Neural crest cell (in vitro differentiated cells): ENCODE results near the gene LRSAM1. TPM values are rescaled to one million over a fixed set of nuclear protein-coding genes. Genes with fewer than 3 reads are reported as not detected.

Source experiments
- DNase-seq: peaks from one replicate; pipeline ENCODE4 v3.0.0; 2021; ENCODE audit warnings: low read depth, mixed read lengths, low spot score
- H3K27ac Mint-ChIP-seq: one replicate; pipeline ENCODE4 v1.8.0; 2021; ENCODE audit warnings: mild to moderate bottlenecking, mixed read lengths; ENCODE audit not compliant: unreplicated experiment
- H3K27me3 Mint-ChIP-seq: 2 replicates; pipeline ENCODE4 v1.8.0; 2021; ENCODE audit warnings: low read depth, mild to moderate bottlenecking, mixed read lengths
- H3K36me3 Mint-ChIP-seq: 2 replicates; pipeline ENCODE4 v1.8.0; 2021; ENCODE audit warnings: low read depth, mild to moderate bottlenecking, mixed read lengths
- H3K4me1 Mint-ChIP-seq: 2 replicates; pipeline ENCODE4 v1.8.0; 2021; ENCODE audit warnings: mixed read lengths
- H3K4me3 Mint-ChIP-seq: one replicate; pipeline ENCODE4 v1.8.0; 2021; ENCODE audit warnings: mild to moderate bottlenecking, mixed read lengths
- H3K9me3 Mint-ChIP-seq: 2 replicates; pipeline ENCODE4 v1.8.0; 2021; ENCODE audit warnings: mixed read lengths
- total RNA-seq: library from RNA; stranded (reverse); gene quantifications from 2 replicates; pipeline ENCODE4 v1.2.1, GENCODE V29; 2021
- TF ChIP-seq, protein P1 (sequence below): fragments of 200-600 bp; sonication (generic); conservative IDR thresholded peaks from 2 replicates; pipeline ENCODE4 v1.5.0; 2021; ENCODE audit warnings: antibody characterized with exemption, mild to moderate bottlenecking

LRSAM1 gene
- total RNA-seq, 1 donor from 2014 or later: 17.3 TPM

- H3K27ac Mint-ChIP-seq: no peak overlapping the region
- no peaks in the 10 kb centered on the region for H3K9me3 Mint-ChIP-seq
- no peak for DNase-seq
- H3K4me3 Mint-ChIP-seq: no peak overlapping the region
- no peaks in the 10 kb centered on the region for H3K36me3 Mint-ChIP-seq
- H3K27me3 Mint-ChIP-seq: no peaks in the 10 kb centered on the region
- TF ChIP-seq, protein P1, sequence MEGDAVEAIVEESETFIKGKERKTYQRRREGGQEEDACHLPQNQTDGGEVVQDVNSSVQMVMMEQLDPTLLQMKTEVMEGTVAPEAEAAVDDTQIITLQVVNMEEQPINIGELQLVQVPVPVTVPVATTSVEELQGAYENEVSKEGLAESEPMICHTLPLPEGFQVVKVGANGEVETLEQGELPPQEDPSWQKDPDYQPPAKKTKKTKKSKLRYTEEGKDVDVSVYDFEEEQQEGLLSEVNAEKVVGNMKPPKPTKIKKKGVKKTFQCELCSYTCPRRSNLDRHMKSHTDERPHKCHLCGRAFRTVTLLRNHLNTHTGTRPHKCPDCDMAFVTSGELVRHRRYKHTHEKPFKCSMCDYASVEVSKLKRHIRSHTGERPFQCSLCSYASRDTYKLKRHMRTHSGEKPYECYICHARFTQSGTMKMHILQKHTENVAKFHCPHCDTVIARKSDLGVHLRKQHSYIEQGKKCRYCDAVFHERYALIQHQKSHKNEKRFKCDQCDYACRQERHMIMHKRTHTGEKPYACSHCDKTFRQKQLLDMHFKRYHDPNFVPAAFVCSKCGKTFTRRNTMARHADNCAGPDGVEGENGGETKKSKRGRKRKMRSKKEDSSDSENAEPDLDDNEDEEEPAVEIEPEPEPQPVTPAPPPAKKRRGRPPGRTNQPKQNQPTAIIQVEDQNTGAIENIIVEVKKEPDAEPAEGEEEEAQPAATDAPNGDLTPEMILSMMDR: no peak
- peaks cover 3% of the 10 kb centered on the region for H3K4me1 Mint-ChIP-seq
These were observed 55.8 kb downstream of the LRSAM1 start for GRCh38 chr9:127506814-127507750.

DNA sequence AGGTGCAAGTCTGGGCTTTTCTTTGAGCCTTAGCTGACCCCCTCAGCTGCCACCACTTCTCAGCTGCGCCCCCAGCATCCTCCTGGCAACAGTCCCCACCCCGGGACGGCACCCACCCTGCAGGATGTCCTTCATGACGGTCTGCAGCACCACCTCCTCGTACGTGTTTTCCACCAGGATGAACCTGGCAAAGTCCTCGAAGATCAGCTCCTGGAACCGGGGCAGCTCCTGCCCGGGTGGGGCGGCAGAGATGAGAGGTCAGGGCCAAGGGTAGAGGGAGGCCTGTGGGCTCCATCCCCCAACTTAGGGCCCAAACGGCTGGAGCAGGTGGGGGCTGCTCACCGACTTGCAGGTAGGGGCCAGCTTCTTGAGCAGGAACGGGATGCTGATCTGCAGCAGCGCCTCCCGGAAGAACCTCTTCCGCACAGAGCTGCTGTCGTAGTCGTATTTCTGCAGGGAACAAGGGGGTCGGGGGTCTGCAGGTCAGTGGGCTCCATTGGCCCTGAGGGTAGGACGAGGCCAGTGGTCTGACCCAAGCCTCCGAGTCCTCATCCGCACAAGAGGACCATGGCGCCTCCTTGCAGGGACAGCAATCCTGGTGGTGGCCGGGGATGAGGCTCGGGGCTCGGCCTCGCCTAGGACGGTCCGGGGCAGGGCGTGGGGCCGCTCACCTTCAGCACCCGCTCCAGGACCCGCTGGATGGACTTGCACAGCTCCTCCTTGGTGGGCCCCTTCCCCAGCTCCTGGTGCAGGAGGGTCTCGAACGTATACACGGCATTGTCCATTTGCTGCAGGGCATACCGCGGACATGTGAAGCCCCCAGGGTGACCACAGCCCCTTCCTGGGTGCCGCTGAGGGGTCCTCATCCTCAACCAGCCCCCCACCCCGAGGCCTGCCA is 56.7 kb downstream of the LRSAM1 start:
- H3K36me3 Mint-ChIP-seq: peaks cover under 1% of the 10 kb centered on the region
- H3K4me1 Mint-ChIP-seq: peaks cover 3% of the 10 kb centered on the region
- TF ChIP-seq, protein P1: no peak
- H3K27me3 Mint-ChIP-seq: no peaks in the 10 kb centered on the region
- no peak overlapping the region for H3K27ac Mint-ChIP-seq
- no peaks in the 10 kb centered on the region for H3K9me3 Mint-ChIP-seq
- H3K4me3 Mint-ChIP-seq: no peak overlapping the region
- no peak for DNase-seq

DNA sequence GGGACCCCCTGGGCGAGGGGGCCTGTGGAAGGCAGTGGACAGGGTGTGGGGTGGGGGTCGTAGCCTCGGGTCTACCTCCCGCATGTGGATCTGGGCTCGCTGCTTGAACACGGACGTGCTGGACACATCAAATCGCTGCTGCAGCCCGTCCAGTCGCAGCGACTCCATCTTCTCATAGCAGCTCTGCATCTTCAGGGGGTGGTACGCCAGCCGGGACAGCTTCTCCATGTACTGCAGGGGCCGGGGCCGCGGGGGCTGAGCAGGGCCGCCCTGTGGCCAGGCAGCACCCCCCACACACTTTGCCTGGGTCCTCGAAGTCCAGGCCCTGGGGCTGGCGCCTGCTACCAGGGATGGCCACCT is 57.6 kb downstream of the LRSAM1 start:
- Mint-ChIP-seq H3K27me3 (no peaks in the 10 kb centered on the region), H3K27ac (no peak overlapping the region), H3K4me3 (no peak overlapping the region), H3K9me3 (no peaks in the 10 kb centered on the region), H3K36me3 (peaks cover 4% of the 10 kb centered on the region), H3K4me1 (peaks cover 2% of the 10 kb centered on the region)
- DNase-seq: no peak
- TF ChIP-seq, protein P1: no peak

GRCh38 chr9:127509261-127509954 is 58.1 kb downstream of the LRSAM1 start:
- H3K4me3 Mint-ChIP-seq: no peak overlapping the region
- H3K9me3 Mint-ChIP-seq: no peaks in the 10 kb centered on the region
- H3K27ac Mint-ChIP-seq: peak overlapping the region; percentile 27

GRCh38 chr9:127509955-127510299 is 58.6 kb downstream of the LRSAM1 start:
- no peaks in the 10 kb centered on the region for H3K4me1 Mint-ChIP-seq
- no peaks in the 10 kb centered on the region for H3K9me3 Mint-ChIP-seq
- H3K4me3 Mint-ChIP-seq: no peak overlapping the region
- H3K27ac Mint-ChIP-seq: no peak overlapping the region
- TF ChIP-seq, protein P1: no peak
- H3K27me3 Mint-ChIP-seq: no peaks in the 10 kb centered on the region
- H3K36me3 Mint-ChIP-seq: peaks cover 4% of the 10 kb centered on the region
- no peak for DNase-seq

More at GRCh38 chr9:127509261-127509954, 58.1 kb downstream of the LRSAM1 start:
- TF ChIP-seq, protein P1: no peak
- peaks cover 4% of the 10 kb centered on the region for H3K36me3 Mint-ChIP-seq
- no peaks in the 10 kb centered on the region for H3K4me1 Mint-ChIP-seq
- DNase-seq: no peak
- no peaks in the 10 kb centered on the region for H3K27me3 Mint-ChIP-seq
